Peyer's patch (tissue), 4 donors: ENCODE results near the gene EXD3.

Source experiments
- CTCF ChIP-seq, 6 experiments: fragments of 450-650 bp in 4 of 6; fragments of 200-600 bp in 2 of 6; sonication (generic) in 1 of 6; IDR thresholded peaks; one replicate each; pipeline ENCODE4 v1.5.1; 2017 to 2019; ENCODE audit warnings: antibody characterized with exemption in 6 of 6, mild to moderate bottlenecking in 3 of 6, moderate library complexity in 1 of 6
- POLR2A ChIP-seq, 2 donors: fragments of 450-650 bp; IDR thresholded peaks; one replicate each; pipeline ENCODE4 v1.5.1; 2017; ENCODE audit warnings: antibody characterized with exemption in 2 of 2, mild to moderate bottlenecking in 2 of 2, moderate library complexity in 2 of 2

- no peak for TF ChIP-seq POLR2A (IDR thresholded peaks at IDR 0.05)
- no peak for TF ChIP-seq CTCF (IDR thresholded peaks at IDR 0.05)
These were observed 55.2 kb downstream of the EXD3 start for GRCh38 chr9:137367506-137368430.
